Neuronal stem cell (in vitro differentiated cells): ENCODE data around the gene SYDE1.
A peak's percentile ranks its signal among the peaks of the same experiment; 100 is the strongest.

ENCODE experiments used
- DNase-seq: peaks from one replicate; pipeline ENCODE4 v3.0.0-alpha.2; 2013; ENCODE audit warnings: low spot score
- H2AFZ ChIP-seq: one replicate; pipeline ENCODE4 v1.6.1; 2013; ENCODE audit warnings: mild to moderate bottlenecking, low read length, inconsistent platforms
- H2AK5ac ChIP-seq: 2 replicates; pipeline ENCODE4 v1.6.1; 2013; ENCODE audit warnings: low read depth, mild to moderate bottlenecking, inconsistent platforms, low read length, moderate library complexity, mixed read lengths
- H2BK120ac ChIP-seq: 2 replicates; pipeline ENCODE4 v1.6.1; 2013; ENCODE audit warnings: low read depth, mild to moderate bottlenecking, inconsistent platforms, low read length, moderate library complexity, mixed read lengths
- H2BK12ac ChIP-seq: one replicate; pipeline ENCODE4 v1.6.1; 2013; ENCODE audit warnings: low read length, inconsistent platforms
- H2BK15ac ChIP-seq: 2 replicates; pipeline ENCODE4 v1.6.1; 2013; ENCODE audit warnings: mild to moderate bottlenecking, low read length, inconsistent platforms, mixed read lengths
- H2BK5ac ChIP-seq: one replicate; pipeline ENCODE4 v1.6.1; 2013; ENCODE audit warnings: inconsistent platforms, mild to moderate bottlenecking, low read length, moderate library complexity
- H3K14ac ChIP-seq: one replicate; pipeline ENCODE4 v1.6.1; 2013; ENCODE audit warnings: low read length, inconsistent platforms
- H3K18ac ChIP-seq: 2 replicates; pipeline ENCODE4 v1.6.1; 2013; ENCODE audit warnings: low read length, inconsistent platforms
- H3K23ac ChIP-seq: 2 replicates; pipeline ENCODE4 v1.6.1; 2013; ENCODE audit warnings: low read depth, mild to moderate bottlenecking, mixed read lengths, low read length, inconsistent platforms; ENCODE audit not compliant: poor library complexity
- H3K27ac ChIP-seq: replicated peaks from 3 replicates; pipeline ENCODE4 v1.5.1; 2013; ENCODE audit warnings: low read length, inconsistent platforms
- H3K27me3 ChIP-seq, 3 experiments: 2 replicates each; pipeline ENCODE4 v1.6.1; 2013; ENCODE audit warnings: low read length in 3 of 3, mild to moderate bottlenecking in 2 of 3, inconsistent platforms in 1 of 3, low read depth in 1 of 3, mixed read lengths in 1 of 3, moderate library complexity in 1 of 3; ENCODE audit not compliant: control insufficient read depth in 3 of 3, insufficient read depth in 3 of 3
- H3K36me3 ChIP-seq, 2 donors: replicated peaks in 1 of 2; 2 replicates each; pipeline ENCODE4 v1.6.1; 2013; ENCODE audit warnings: low read length in 2 of 2; ENCODE audit not compliant: control insufficient read depth in 2 of 2, insufficient read depth in 2 of 2
- H3K4ac ChIP-seq: 2 replicates; pipeline ENCODE4 v1.6.1; 2013; ENCODE audit warnings: inconsistent platforms, mild to moderate bottlenecking, low read length, moderate library complexity
- H3K4me1 ChIP-seq, 2 donors: 1 replicate in 1 of 2; 2 replicates in 1 of 2; pipeline ENCODE4 v1.6.1; 2013; ENCODE audit warnings: low read length in 2 of 2, low read depth in 1 of 2; ENCODE audit not compliant: control insufficient read depth in 2 of 2, insufficient read depth in 1 of 2
- H3K4me2 ChIP-seq: one replicate; pipeline ENCODE4 v1.6.1; 2013; ENCODE audit warnings: mild to moderate bottlenecking, low read length, inconsistent platforms; ENCODE audit not compliant: insufficient read depth, poor library complexity, severe bottlenecking
- H3K4me3 ChIP-seq, 2 donors: 2 replicates each; pipeline ENCODE4 v1.5.1; 2013; ENCODE audit warnings: low read length in 2 of 2, mild to moderate bottlenecking in 2 of 2, inconsistent platforms in 1 of 2, moderate library complexity in 1 of 2
- H3K79me1 ChIP-seq: one replicate; pipeline ENCODE4 v1.6.1; 2013; ENCODE audit warnings: low read depth, mild to moderate bottlenecking, inconsistent platforms, low read length, moderate library complexity
- H3K9ac ChIP-seq: one replicate; pipeline ENCODE4 v1.6.1; 2013; ENCODE audit warnings: mild to moderate bottlenecking, low read depth, low read length, inconsistent platforms; ENCODE audit not compliant: poor library complexity
- H3K9me3 ChIP-seq, 2 donors: replicated peaks in 1 of 2; 2 replicates each; pipeline versions ENCODE3 to v1.6.1; 2013; ENCODE audit warnings: low read length in 2 of 2, mild to moderate bottlenecking in 2 of 2, inconsistent platforms in 1 of 2, low read depth in 1 of 2, mixed read lengths in 1 of 2, moderate library complexity in 1 of 2; ENCODE audit not compliant: control insufficient read depth in 2 of 2, insufficient read depth in 1 of 2
- H4K8ac ChIP-seq: one replicate; pipeline ENCODE4 v1.6.1; 2013; ENCODE audit warnings: low read depth, mild to moderate bottlenecking, inconsistent platforms, low read length, moderate library complexity
- H4K91ac ChIP-seq: one replicate; pipeline ENCODE4 v1.6.1; 2013; ENCODE audit warnings: low read length, low read depth, mild to moderate bottlenecking, inconsistent platforms; ENCODE audit not compliant: poor library complexity
- WGBS, 2 donors: extraction: QIAGEN DNeasy Blood & Tissue Kit; methylation state at CpG; one replicate each; pipeline ENCODE4 v1.1.7; 2013; ENCODE audit warnings: missing lambda C conversion rate in 2 of 2, mixed read lengths in 1 of 2; ENCODE audit not compliant: insufficient read length in 2 of 2, insufficient replicate concordance in 1 of 2; ENCODE audit errors: extremely low coverage in 2 of 2; 5-methylcytosine and 5-hydroxymethylcytosine counted together

The SYDE1 gene

DNA sequence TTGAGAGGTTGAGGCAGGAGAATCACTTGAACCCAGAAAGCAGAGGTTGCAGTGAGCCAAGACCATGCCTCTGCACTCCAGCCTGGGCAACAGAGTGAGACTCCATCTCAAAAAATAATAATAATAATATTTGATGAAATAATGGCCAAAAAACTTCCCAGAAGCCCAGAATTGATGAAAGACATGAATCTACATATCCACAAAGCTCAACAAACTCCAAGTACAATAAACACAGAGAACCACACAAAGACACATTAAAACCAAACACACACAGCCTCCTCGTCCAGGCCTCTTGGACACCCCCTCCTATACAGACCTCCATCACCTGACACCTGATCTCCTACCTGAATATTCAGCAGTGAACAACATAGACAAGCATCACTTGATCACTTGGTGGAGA lies 3.2 kb upstream of the SYDE1 start:
- Histone ChIP-seq H3K79me1 (peaks cover 5% of the 10 kb centered on the region), H3K14ac (no peak overlapping the region)
- WGBS, 2 donors = no CpG with 5 or more reads among the region's 1 CpG

DNA sequence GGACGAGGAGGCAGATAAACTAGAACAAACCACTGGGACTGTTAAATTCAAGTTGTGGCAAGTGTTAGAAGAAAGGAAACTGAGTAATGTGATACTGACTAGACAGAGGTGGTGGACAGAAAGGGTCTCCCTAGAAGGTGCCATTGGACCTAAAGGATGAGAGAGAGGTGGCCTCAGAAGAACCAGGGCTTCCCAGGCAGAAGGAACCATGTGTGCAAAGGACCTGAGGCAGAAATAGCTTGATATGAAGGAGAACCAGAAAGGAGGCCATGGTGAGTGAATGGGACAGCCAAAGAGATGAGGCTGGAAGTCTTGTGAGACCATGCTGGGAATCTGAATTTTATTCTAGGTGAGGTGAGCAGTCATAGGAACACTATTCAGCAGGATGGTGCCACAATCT lies 2.8 kb upstream of the SYDE1 start:
- no peak overlapping the region for H2AK5ac ChIP-seq

More for the DNA sequence above, 3.2 kb upstream of the SYDE1 start:
- no peak overlapping the region for H4K91ac ChIP-seq
- no peak for DNase-seq
- no peak overlapping the region for H2AFZ ChIP-seq
- no peak overlapping the region for H2AK5ac ChIP-seq
- no peak overlapping the region for H2BK120ac ChIP-seq
- no peak overlapping the region for H4K8ac ChIP-seq
- H3K4ac ChIP-seq = no peak overlapping the region
- no peak overlapping the region for H3K4me3 ChIP-seq
- no peak overlapping the region for H2BK5ac ChIP-seq
- H3K4me2 ChIP-seq = no peak overlapping the region
- no peak overlapping the region for H3K27ac ChIP-seq
- H3K23ac ChIP-seq = no peak overlapping the region
- H3K18ac ChIP-seq = no peak overlapping the region
- no peak overlapping the region for H2BK15ac ChIP-seq
- H3K27me3 ChIP-seq = no peaks in the 10 kb centered on the region
- H3K9me3 ChIP-seq = peaks cover 11 to 26% of the 10 kb centered on the region in 2 donors
- H3K36me3 ChIP-seq = peaks cover 0 to 5% of the 10 kb centered on the region in 2 donors
- H3K9ac ChIP-seq = no peak overlapping the region
- peaks cover 4 to 9% of the 10 kb centered on the region in 2 donors for H3K4me1 ChIP-seq
- H2BK12ac ChIP-seq = no peak overlapping the region

DNA sequence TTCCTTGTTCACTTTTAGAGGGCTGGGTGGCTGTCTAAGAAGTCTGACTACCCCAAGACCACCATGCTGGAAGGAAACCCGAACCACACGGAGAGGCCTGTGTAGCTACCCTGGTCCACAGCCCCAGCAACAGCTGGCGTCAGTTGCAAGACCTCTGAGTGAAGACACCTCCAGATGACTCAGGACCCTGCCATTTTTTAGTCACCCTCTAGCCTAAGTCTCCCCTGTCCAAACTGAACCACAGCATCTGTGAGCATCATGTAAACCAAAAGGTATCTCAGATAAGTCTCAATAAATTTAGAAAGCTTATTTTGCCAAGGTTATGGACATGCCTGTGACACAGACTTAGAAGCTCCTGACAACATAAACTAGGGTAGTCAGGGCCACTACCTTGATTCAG lies 2.2 kb upstream of the SYDE1 start:
- Histone ChIP-seq H3K23ac (no peak overlapping the region), H2AFZ (no peak overlapping the region), H2BK15ac (no peak overlapping the region), H3K4me3 (no peak overlapping the region), H3K4me1 (peaks cover 4 to 9% of the 10 kb centered on the region in 2 donors), H3K9ac (no peak overlapping the region), H2BK12ac (no peak overlapping the region), H3K36me3 (peaks cover 3 to 11% of the 10 kb centered on the region in 2 donors), H4K8ac (no peak overlapping the region), H3K9me3 (peaks cover 11 to 26% of the 10 kb centered on the region in 2 donors), H3K79me1 (peaks cover 7% of the 10 kb centered on the region), H3K27me3 (no peaks in the 10 kb centered on the region), H2BK120ac (no peak overlapping the region), H2AK5ac (no peak overlapping the region), H3K14ac (no peak overlapping the region), H3K4ac (no peak overlapping the region), H3K27ac (no peak overlapping the region), H4K91ac (no peak overlapping the region), H2BK5ac (no peak overlapping the region), H3K4me2 (no peak overlapping the region), H3K18ac (no peak overlapping the region)
- no peak for DNase-seq
- no CpG with 5 or more reads among the region's 3 CpGs for WGBS, 2 donors

More for the DNA sequence above, 2.8 kb upstream of the SYDE1 start:
- Histone ChIP-seq H3K79me1 (peaks cover 7% of the 10 kb centered on the region), H3K27ac (no peak overlapping the region), H3K9ac (no peak overlapping the region), H2AFZ (no peak overlapping the region), H3K4me2 (no peak overlapping the region), H2BK12ac (no peak overlapping the region), H3K4me3 (no peak overlapping the region), H4K91ac (no peak overlapping the region), H2BK15ac (no peak overlapping the region), H4K8ac (no peak overlapping the region), H3K4me1 (peaks cover 4 to 9% of the 10 kb centered on the region in 2 donors), H3K14ac (no peak overlapping the region), H2BK5ac (no peak overlapping the region), H3K27me3 (no peaks in the 10 kb centered on the region), H3K18ac (no peak overlapping the region), H3K4ac (no peak overlapping the region), H3K9me3 (peaks cover 11 to 26% of the 10 kb centered on the region in 2 donors), H3K36me3 (peaks cover 2 to 9% of the 10 kb centered on the region in 2 donors), H3K23ac (no peak overlapping the region), H2BK120ac (no peak overlapping the region)
- no CpG with 5 or more reads among the region's 1 CpG for whole genome bisulfite sequencing, 2 donors
- no peak for DNase-seq

DNA sequence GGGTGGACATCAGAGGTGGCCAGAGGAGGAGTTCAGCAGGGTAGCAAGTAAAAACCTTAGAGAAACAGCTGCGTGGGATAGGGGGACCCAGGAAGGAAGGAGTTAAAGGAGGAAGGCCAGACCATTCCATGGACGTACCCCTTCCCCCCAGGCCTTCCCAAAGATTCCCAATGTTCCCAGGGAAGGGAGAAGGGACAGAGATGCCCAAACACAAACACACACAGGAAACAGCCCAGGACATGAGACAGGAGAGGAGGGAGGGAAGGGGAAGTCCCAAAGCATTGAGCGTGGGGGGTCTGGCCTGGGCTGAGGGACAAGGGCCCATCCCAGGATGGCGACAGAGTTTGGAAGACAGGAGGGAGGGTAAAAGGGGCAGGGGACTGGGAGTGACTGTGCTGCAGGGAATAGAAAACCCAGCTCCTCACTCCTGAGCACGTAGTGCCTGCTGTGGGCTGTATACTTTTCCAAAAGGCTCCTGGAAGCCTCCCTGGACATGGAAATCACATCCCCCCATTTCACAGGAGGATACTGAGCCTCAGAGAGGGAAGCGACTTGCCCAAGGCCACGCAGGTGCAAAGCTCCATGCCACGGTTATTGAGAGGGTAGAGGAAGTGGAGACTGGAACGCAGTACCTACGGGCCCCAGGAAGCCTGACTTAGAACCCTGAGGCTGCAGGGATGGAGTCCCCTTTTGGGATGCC lies 1.1 kb downstream of the SYDE1 start:
- Histone ChIP-seq H3K27me3 (no peaks in the 10 kb centered on the region), H3K14ac (no peak overlapping the region), H3K27ac (no peak overlapping the region), H3K4ac (no peak overlapping the region), H3K9me3 (peaks cover 12 to 20% of the 10 kb centered on the region in 2 donors), H3K18ac (peak overlapping the region; percentile 87), H3K79me1 (peaks cover 9% of the 10 kb centered on the region), H2BK5ac (peak overlapping the region; percentile 98), H2AFZ (peak overlapping the region; percentile 99), H2AK5ac (peak overlapping the region; percentile 54), H4K8ac (no peak overlapping the region), H2BK120ac (no peak overlapping the region), H3K23ac (no peak overlapping the region), H2BK15ac (peak overlapping the region; percentile 16), H3K36me3 (peaks cover 26 to 43% of the 10 kb centered on the region in 2 donors), H3K4me3 (peak overlapping the region; percentile 84 to 88), H4K91ac (no peak overlapping the region), H3K9ac (peak overlapping the region; percentile 56), H2BK12ac (no peak overlapping the region), H3K4me2 (peak overlapping the region; percentile 85), H3K4me1 (peaks cover 4 to 9% of the 10 kb centered on the region in 2 donors)
- DNase-seq = no peak
- no CpG with 5 or more reads among the region's 10 CpGs for WGBS, 2 donors
